GM19452 (cell line): ENCODE measurements around the gene KIF3B.
A peak's percentile ranks its signal among the peaks of the same experiment; 100 is the strongest.
"Not testable (repeated sequence)": the region's sequence is repeated elsewhere in the genome, so short reads cannot be mapped to it uniquely, and the experiment has no call there.

ENCODE experiments used
- ATAC-seq: cut with Tn5 transposase; IDR thresholded peaks from one replicate; pipeline ENCODE4 v1.9.1; 2021; ENCODE audit not compliant: unreplicated experiment

KIF3B gene

DNA sequence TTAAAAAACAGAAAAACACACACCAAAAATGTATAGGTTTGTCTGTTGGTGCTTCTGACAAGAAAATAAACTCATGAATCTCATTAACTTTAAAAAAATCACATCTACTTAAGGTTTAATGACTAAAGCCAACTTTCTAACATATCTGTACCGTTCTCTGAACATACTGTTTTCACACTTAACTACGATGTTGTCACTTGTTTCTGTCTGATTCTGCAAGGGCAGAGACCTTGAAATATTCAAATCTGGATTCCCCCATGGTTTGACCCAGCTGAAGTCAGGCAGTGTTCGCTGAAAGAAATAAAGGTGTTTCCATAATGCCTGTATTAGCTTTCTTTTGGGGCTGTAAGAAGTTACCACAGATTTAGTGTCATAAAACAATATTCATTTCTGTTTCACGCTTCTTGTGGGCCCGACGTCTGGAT lies 78.0 kb downstream of the KIF3B start:
- ATAC-seq = no peak

DNA sequence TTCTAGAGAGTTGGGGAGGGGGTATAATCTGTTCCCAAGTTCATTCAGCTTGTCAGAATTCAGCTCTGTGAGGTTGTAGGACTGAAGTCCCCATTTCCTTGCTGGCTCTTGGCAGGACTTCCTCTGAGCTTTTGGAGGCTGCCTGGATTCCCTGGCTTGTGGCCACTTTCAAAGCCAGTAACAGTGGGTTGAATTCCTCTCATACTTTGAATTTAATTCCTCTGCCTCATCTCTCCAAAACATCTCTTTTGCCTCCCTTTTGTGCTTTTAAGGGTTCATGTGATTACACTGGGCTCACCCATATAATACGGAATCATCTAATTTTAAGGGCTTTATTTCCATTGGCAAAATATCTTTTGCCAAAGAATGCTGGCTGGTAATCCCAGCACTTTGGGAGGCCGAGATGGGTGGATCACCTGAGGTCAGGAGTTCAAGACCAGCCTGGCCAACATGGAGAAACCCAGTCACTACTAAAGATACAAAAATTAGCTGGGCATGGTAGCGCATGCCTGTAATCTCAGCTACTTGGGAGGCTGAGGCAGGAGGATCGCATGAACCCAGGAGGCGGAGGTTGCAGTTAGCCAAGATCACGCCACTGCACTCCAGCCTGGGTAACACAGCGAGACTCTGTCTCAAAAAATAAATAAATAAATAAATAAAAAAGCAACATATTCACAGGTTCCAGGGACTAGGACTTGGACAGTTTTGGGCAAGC lies 78.6 kb downstream of the KIF3B start:
- ATAC-seq = not testable (repeated sequence)

GRCh38 chr20:32356622-32357374 lies 79.3 kb downstream of the KIF3B start:
- ATAC-seq = no peak

DNA sequence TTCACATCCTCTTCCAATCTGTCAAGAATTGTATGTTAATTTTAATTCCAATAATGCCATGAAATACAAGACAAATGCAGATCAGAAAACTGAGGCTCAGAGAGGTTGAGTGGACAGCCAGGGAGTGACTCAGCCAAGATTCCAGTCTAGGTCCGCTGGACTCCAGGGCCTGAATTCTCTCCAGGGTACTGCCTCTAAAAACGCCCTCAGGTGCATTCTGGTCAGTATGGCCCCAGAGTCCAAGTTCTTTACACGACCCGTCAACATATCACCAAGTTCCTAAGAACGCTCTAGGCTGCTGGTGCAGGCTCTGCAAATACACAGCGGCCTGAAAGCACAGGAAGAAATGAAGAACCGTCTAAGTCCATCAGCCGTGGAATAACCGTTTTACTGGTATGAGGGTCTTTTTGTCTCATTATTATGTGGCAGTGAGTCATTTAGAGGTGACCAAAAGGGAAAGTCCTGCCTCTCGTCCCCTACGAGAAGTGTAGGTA lies 80.0 kb downstream of the KIF3B start:
- no peak for ATAC-seq

- ATAC-seq = peak; percentile 70
These were observed 80.6 kb downstream of the KIF3B start, which contains the start of gene ASXL1 for GRCh38 chr20:32357869-32358631. Gene ASXL1 (plus strand): TSS chr20:32358331. CDS start chr20:32358776, 445 bp downstream.

- no peak for ATAC-seq
These were observed 81.1 kb downstream of the KIF3B start for GRCh38 chr20:32358632-32358882.

DNA sequence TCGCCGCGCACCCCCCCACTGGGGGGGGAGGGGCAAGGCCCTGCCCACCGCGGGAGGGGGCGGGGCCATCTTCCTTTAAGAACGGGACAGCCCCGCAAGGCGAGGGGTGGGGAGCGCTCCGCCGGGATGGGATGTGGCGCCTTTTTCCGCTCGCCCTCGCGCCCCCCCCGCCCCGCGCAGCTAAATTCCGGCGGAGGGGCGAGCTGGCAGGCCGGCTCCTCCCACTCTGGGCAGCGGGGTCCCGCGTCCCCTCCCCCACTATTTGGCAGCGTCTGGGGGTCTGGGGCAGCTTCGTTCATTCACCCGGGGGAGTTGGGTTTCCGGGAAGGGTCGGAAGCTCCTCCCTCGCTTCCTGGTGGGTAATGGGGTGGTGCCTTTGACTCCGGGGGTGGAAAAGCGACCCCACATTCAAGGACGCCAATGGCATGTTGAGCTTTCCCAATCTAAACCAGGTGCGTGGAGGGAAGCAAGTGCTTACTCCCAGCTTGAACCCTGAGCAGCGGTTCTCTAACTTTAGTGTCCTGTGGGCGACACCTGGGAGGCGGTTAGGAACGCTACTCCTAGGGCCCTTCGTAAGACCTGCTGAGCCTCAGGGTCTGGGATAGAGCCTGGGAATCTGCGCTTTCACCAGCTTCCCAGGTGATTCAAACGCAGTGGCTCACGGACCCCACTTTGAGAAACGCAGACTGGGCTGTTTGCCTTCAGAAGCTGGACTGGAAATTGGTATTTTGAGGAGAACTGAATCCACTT lies 81.6 kb downstream of the KIF3B start:
- ATAC-seq = no peak

DNA sequence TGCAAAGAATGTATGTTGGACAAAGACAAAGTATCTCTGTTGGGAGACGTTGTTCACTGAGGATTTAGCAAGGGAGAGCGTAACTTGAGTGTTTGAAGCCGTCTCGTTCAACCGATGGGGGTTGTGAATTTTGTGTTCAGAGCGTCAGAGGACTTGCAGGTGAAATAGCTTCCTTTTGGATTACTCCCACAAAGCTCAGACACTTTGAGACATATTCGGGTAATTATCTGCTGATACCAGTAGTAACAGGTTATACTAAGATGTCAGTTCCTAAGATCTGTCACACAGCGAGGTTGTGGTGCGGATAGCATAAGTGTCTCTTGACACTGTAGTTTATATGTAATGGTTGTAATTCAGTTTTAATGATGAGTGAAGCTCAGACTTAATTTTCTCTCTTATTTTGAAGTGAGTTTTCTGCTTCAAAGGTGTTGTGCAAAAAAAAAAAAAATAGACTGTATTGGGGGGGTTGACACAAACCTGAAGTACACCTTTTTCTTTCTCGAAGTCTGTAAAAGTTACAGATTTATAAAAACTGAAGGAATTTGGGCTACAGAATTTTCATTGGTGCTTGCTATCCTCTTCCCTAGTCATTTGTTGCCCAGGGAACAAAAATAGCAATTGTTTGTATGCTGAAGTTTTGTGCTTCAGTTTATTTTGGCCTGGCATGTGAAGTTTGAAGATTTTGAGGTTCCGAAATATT lies 82.3 kb downstream of the KIF3B start:
- ATAC-seq = no peak

- no peak for ATAC-seq
These were observed 82.8 kb downstream of the KIF3B start for GRCh38 chr20:32360333-32360634.

- no peak for ATAC-seq
These were observed 85.5 kb downstream of the KIF3B start for GRCh38 chr20:32362901-32363364.

- ATAC-seq = no peak
These were observed 86.0 kb downstream of the KIF3B start for GRCh38 chr20:32363492-32363891.

DNA sequence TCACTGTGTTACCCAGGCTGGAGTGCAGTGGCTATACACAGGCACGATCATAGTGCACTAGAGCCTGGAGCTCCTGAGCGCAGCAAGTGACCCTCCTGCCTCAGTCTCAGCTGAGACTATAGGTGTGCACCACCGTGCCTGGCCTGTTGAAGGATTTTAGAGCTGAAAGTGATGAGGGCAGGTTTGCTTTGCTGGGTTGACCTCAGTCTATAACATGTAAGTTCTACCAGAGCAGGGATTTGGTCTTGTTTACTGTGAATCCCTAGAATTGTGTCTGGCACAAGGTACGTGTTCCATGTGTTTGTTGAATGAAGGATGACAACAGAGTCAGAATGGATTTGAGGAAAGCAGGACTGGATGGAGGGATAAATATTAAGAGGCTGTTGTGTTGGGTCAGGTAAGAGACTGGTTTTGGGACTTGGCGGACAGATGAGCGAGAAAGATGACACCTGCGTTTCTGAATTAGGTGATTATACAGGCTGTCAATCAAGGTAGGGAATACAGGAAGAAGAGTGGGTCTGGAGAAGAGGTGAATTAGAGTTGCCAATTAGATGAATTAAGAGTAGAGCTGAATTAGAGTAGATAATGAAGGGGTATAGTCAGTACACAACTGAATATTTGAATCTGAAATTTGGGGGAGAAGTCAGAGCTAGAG lies 87.2 kb downstream of the KIF3B start:
- no peak for ATAC-seq

DNA sequence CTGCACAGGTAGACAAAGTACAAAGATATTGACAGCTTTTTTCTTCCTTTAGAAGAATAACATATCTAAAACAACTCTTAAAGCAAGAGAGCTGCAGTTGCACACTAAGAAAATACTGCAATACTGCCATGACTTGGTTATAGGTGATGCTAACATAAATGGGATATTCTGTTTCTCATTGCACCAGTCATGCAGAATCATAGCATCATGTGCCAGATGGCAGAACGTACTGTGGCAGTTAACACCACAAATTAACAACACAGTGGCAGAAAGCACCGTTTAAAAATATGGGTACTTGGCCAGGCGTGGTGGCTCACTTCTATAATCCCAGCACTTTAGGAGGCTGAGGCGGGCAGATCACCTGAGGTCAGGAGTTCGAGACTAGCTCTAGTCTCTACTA lies 88.1 kb downstream of the KIF3B start:
- no peak for ATAC-seq

DNA sequence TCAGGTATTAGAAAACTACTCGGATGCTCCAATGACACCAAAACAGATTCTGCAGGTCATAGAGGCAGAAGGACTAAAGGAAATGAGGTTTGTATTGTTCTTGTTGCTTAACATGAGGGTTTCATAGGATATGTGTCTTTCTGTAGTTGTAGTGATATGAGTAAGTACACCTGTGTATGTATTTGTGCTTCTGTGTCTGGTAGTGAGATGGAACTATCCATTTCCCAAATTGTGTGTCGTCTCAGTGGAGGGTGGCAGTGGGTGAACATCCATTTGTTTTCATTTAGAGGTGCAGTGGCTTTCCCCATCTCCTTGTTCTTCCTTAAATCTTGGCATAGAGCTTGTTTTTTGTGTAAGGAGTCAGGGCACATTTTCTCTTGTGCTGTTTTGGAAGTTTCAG lies 88.9 kb downstream of the KIF3B start:
- no peak for ATAC-seq

DNA sequence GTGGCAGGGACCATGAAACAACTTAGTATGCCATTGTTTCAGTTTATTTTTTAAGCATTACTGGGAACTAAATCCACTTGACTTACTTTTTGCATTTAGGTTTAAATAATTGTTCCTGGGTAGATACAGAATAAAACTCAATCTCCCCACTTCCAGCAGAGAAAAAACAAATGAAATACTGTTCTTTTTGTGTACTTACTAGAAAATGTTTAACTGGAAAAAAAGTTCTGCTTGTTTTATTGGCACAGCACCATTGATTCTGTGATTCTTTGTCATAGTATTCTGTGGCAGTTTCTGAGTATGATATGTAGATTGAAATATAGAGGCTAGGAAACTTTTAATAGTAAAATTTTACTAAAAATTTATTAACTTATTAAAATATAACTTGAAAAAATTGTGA lies 90.9 kb downstream of the KIF3B start:
- no peak for ATAC-seq

DNA sequence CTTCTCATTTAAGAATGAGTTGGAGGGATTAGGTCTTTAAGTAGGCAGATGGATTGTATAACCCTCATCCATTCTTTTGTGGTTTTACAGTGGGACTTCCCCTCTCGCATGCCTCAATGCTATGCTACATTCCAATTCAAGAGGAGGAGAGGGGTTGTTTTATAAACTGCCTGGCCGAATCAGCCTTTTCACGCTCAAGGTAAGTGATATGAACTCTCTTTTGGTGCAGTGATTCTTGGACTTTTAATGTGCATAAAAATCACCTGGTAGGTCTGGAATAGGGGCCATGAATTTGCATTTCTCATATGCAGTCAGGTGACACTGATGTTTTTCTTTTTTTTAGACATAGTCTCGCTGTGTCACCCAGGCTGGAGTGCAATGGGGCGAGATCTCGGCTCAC lies 91.5 kb downstream of the KIF3B start:
- no peak for ATAC-seq

DNA sequence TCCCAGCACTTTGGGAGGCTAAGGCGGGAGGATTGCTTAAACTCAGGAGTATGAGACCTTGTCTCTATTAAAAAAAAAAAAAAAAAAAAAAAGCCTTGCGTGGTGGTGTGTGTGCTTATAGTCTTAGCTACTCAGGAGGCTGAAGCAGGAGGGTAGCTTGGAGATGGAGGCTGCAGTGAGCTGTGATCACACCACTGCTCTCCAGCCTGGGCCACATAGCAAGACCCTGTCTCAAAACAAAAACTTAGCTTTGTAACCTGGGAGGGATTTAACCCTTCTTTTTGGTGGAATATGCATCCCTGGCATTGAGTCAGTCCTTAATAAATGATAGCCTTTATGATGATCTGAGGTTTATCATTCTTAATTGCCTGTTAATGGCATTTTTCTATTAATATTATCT lies 93.4 kb downstream of the KIF3B start:
- no peak for ATAC-seq

GRCh38 chr20:32378461-32378860 lies 101.0 kb downstream of the KIF3B start:
- no peak for ATAC-seq

- ATAC-seq = not testable (repeated sequence)
These were observed 102.6 kb downstream of the KIF3B start for GRCh38 chr20:32380037-32380436.

- ATAC-seq = no peak
These were observed 103.3 kb downstream of the KIF3B start for GRCh38 chr20:32380745-32381144.
